Progenitor cell of endocrine pancreas (in vitro differentiated cells): Measurements from ENCODE around the gene CYP17A1. TPM values are rescaled to one million over a fixed set of nuclear protein-coding genes. Genes with fewer than 3 reads are reported as not detected.

ENCODE experiments used
- DNase-seq: peaks from one replicate; pipeline ENCODE4 v3.0.0; 2021; ENCODE audit warnings: low spot score; ENCODE audit not compliant: unreplicated experiment
- H3K27ac Mint-ChIP-seq: 2 replicates; pipeline ENCODE4 v1.8.0; 2021; ENCODE audit warnings: mild to moderate bottlenecking, moderate library complexity, mixed read lengths
- H3K27me3 Mint-ChIP-seq: 2 replicates; pipeline ENCODE4 v1.8.0; 2021; ENCODE audit warnings: mixed read lengths
- H3K36me3 Mint-ChIP-seq: 2 replicates; pipeline ENCODE4 v1.8.0; 2022; ENCODE audit warnings: mixed read lengths; ENCODE audit not compliant: insufficient read depth
- H3K4me1 Mint-ChIP-seq: 2 replicates; pipeline ENCODE4 v1.8.0; 2021; ENCODE audit warnings: low read depth, mixed read lengths
- H3K4me3 Mint-ChIP-seq: 2 replicates; pipeline ENCODE4 v1.8.0; 2021; ENCODE audit warnings: low read depth, mild to moderate bottlenecking, moderate library complexity, mixed read lengths
- H3K9me3 Mint-ChIP-seq: 2 replicates; pipeline ENCODE4 v1.8.0; 2021; ENCODE audit warnings: low read depth, mixed read lengths
- total RNA-seq: library from RNA; stranded (reverse); gene quantifications from 2 replicates; pipeline ENCODE4 v1.2.1, GENCODE V29; 2021
- TF ChIP-seq, protein P1 (sequence below): fragments of 200-600 bp; sonication (generic); IDR thresholded peaks from one replicate; pipeline ENCODE4 v1.5.0; 2021; ENCODE audit warnings: antibody characterized with exemption, mild to moderate bottlenecking; ENCODE audit not compliant: unreplicated experiment

Gene CYP17A1
- total RNA-seq, 1 donor from 2014 or later, result not detected

DNA sequence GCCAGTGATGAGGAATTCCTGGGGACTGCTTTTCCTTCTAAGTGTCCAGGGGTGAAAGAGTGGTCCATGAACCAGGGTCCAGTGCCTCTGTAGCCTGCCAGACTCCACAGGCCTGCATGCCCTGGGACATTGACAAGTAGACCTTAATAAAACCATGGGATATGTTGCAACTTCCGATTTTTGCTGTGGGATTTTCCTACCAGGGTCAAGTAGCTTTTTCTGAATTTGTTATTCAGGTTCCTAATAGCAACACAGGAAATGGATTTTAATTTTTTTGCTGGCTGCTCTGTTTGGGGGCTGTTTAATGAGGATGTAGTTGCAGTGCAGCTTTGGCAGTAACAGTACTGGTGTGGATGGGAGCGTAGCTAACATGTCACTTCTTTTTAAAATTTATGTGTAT, 51.4 kb downstream of the CYP17A1 start:
- TF ChIP-seq, protein P1, sequence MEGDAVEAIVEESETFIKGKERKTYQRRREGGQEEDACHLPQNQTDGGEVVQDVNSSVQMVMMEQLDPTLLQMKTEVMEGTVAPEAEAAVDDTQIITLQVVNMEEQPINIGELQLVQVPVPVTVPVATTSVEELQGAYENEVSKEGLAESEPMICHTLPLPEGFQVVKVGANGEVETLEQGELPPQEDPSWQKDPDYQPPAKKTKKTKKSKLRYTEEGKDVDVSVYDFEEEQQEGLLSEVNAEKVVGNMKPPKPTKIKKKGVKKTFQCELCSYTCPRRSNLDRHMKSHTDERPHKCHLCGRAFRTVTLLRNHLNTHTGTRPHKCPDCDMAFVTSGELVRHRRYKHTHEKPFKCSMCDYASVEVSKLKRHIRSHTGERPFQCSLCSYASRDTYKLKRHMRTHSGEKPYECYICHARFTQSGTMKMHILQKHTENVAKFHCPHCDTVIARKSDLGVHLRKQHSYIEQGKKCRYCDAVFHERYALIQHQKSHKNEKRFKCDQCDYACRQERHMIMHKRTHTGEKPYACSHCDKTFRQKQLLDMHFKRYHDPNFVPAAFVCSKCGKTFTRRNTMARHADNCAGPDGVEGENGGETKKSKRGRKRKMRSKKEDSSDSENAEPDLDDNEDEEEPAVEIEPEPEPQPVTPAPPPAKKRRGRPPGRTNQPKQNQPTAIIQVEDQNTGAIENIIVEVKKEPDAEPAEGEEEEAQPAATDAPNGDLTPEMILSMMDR, result no peak
- Mint-ChIP-seq H3K27me3 (no peaks in the 10 kb centered on the region), H3K4me1 (peaks cover 14% of the 10 kb centered on the region), H3K9me3 (peaks cover 4% of the 10 kb centered on the region), H3K4me3 (no peak overlapping the region), H3K36me3 (peaks cover 5% of the 10 kb centered on the region), H3K27ac (no peak overlapping the region)
- DNase-seq, result no peak

DNA sequence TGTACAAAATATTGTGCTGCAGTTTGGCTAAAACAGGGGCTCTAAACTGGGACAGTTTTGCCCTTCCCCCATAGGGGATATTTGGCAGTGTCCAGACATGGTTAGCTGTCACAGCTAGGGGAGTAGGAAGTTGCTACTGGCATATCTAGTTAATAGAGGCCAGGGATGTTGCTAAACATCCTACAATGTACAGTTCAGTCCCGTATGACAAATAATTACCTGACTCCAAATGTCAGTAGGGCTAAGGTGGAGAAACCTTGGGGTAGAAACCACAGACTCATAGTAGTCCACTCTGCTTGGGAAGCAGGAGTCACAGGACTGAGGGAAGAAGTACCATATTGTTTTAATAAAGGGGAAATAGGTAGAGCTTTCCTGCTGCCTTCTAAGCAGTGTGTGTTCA, 53.6 kb downstream of the CYP17A1 start:
- TF ChIP-seq, protein P1, result no peak
- no peak overlapping the region for H3K4me3 Mint-ChIP-seq
- H3K4me1 Mint-ChIP-seq, result peaks cover 23% of the 10 kb centered on the region
- no peak for DNase-seq
- H3K9me3 Mint-ChIP-seq, result no peaks in the 10 kb centered on the region
- no peak overlapping the region for H3K27ac Mint-ChIP-seq
- peaks cover 3% of the 10 kb centered on the region for H3K36me3 Mint-ChIP-seq
- H3K27me3 Mint-ChIP-seq, result no peaks in the 10 kb centered on the region

DNA sequence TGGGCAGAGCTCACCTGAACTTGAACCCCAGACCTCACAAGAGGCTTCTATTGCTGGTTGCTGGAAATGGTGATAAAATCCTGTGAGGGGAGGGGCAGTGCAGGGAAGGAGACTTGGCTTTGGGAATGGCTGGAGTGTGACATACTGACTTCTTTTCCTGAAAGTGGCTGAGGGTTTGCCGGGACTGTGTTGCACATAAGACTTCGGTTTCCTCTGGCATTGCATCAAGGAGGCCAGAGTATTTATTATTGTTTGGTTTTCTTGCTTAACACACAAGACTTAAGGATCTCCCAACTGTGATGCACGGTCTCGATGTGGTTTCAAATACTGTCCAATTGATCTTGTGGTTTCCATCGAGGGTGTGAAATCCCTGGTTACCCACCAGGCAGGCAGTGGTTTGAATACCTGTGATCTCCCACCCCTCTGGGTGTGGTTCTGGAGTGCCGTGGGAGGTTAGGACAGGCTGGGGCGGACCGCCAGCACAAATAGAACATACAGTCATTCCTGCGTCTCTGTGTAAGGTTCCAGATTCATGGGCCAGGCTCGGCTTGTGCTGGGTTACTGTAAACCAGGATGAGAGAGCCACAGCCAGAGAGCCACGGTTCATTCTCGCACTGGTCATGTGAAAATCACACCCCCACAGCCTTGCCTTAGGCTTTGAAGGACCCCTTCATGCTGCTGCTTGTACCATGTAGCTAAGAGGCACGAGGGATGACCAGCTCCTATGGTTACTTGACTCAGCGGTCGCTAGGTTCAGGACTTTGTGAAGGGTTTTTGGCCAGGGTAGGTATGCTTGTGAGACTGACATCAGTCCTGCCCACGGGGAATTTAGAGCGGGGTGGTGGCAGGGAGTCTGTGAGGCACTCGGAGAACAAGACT, 54.3 kb downstream of the CYP17A1 start:
- no peak for DNase-seq
- TF ChIP-seq, protein P1, result no peak
- Mint-ChIP-seq H3K36me3 (peaks cover 3% of the 10 kb centered on the region), H3K9me3 (no peaks in the 10 kb centered on the region), H3K4me1 (peaks cover 27% of the 10 kb centered on the region), H3K27ac (peak overlapping the region; percentile 38), H3K4me3 (no peak overlapping the region), H3K27me3 (no peaks in the 10 kb centered on the region)

DNA sequence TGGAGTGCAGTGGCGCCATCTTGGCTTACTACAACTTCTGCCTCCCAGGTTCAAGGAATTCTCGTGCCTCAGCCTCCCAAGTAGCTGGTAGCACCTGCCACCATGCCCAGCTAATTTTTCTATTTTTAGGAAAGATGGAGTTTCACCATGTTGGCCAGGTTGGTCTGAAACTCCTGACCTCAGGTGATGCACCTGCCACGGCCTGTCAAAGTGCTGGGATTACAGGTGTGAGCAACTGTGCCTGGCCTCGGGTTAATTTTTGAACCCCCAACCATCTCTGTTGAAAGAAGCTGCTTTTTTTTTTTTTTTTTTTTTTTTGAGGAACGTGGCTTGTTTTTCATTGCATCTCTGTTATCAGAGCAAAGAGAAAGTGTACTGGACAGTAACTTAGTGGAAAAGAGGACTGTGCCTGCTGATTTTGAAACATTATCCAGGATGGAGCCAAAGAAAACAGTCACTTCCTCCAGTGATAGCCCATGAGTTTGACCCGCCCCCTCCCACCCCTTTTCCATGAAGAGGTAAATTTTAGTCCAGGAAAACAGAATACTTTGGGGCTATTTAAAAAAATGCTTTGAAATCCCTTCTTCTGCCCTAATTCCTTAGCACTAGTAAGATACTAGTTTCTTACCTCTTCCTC, 55.2 kb downstream of the CYP17A1 start:
- Mint-ChIP-seq H3K27ac (peak overlapping the region; percentile 38), H3K4me1 (peaks cover 32% of the 10 kb centered on the region)

More for the DNA sequence above, 55.2 kb downstream of the CYP17A1 start:
- Mint-ChIP-seq H3K27me3 (no peaks in the 10 kb centered on the region), H3K4me3 (no peak overlapping the region), H3K36me3 (peaks cover 3% of the 10 kb centered on the region), H3K9me3 (no peaks in the 10 kb centered on the region)
- TF ChIP-seq, protein P1, result no peak
- no peak for DNase-seq
